ENCODE results near the gene VKORC1.

VKORC1 gene

GRCh38 chr16:31063495-31063842 lies 31.1 kb downstream of the VKORC1 start:
- no peak for DNase-seq (ENCODE audit: low spot score)

DNA sequence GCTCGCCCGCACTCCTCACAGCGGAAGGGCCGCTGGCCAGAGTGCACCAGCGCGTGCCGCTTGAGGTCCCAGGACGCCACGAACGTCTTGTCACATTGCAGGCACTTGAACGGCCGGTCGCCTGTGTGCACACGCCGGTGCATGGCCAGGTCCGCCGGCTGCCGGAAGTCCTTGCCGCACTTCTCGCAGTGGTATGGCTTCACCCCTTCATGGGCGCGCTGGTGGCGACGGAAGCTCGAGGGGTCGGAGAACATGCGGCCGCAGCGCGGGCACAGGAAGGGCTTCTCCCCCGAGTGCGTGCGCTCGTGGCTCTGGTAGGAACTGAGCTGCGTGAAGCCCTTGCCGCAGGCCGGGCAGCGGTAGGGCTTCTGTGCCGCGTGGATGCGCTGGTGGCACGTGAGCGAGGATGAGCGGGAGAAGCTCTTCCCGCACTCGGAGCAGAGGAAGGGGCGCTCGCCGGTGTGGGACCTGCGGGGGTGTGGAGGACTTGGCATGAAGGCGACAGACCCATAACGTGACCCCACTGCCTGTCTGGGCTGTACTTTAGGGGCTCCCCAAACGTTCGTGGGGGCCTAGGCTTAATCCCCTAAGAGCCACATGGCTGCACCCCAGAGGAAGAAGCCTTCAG lies 32.7 kb downstream of the VKORC1 start:
- no peak for DNase-seq (ENCODE audit: low spot score)

- no peak for DNase-seq (ENCODE audit: low spot score)
Measured at GRCh38 chr16:31061126-31061812, 33.3 kb downstream of the VKORC1 start.

DNA sequence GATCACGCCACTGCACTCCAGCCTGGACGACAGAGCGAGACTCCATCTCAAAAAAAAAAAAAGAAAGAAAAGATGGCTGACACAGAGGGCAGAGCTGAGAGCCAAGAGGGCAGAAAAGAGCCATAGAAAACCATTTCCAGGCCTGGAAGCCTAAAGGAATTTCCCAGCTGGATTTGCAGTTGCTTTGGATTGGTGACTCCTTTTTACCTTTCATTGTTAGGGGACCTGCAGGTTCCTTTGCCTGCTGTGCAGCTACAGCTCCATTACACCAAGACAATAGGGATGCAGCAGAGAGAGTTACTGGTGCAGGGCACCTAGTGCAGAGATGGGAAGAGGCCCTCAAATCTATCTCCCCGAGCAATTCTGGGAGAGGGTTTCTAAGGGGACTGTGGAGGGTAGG lies 39.0 kb downstream of the VKORC1 start:
- no peak for DNase-seq (ENCODE audit: low spot score)

DNA sequence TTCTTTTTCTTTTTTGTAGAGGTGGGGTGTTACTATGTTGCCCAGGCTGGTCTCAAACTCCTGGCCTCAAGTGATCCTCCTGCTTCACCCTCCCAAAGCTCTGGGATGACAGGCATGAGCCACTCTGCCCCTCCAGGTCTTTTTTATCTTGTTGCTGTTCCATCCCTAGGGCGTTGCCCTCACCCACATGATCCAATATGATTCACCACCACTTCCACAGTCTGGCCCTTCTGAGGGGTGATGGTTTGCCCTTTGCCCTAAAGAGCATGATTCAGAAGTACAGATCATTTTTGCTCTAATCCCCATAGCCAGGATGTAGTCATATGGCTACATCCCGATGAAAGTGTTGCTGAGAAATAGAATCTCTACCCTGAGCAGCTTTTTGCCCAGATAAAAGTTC lies 42.5 kb downstream of the VKORC1 start:
- DNase-seq (ENCODE audit: low spot score) = no peak

DNA sequence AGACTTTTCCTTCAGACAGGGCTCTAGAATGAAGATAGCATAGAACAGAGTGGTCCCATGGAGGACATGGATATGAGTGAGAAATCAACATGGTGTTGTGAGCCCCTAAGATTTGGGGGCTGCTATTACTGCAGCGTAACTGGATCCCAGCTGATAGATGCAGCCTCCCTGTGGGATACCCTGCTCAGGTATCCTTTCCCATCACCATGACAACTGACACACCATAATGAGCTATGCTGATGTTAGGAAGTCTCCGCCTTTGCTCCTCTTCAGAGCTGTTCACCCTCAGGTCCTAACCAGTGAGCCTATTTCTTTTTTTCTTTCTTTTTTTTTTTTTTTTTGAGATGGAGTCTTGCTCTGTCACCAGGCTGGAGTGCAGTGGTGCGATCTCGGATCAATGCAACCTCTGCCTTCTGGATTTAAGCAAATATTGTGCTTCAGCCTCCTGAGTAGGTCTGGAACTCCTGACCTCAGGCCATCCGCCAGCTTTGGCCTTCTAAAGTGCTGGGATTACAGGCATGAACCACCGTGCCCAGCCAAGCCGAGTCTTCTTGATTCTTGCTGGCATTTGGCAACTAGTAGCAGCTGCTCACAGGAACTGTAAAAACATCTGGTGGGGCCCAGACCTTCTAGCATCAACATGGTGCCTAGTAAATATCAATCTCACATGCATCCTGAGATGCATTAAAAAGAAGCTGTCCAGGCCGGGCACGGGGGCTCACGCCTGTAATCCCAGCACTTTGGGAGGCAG lies 44.1 kb downstream of the VKORC1 start:
- no peak for DNase-seq (ENCODE audit: low spot score)

DNA sequence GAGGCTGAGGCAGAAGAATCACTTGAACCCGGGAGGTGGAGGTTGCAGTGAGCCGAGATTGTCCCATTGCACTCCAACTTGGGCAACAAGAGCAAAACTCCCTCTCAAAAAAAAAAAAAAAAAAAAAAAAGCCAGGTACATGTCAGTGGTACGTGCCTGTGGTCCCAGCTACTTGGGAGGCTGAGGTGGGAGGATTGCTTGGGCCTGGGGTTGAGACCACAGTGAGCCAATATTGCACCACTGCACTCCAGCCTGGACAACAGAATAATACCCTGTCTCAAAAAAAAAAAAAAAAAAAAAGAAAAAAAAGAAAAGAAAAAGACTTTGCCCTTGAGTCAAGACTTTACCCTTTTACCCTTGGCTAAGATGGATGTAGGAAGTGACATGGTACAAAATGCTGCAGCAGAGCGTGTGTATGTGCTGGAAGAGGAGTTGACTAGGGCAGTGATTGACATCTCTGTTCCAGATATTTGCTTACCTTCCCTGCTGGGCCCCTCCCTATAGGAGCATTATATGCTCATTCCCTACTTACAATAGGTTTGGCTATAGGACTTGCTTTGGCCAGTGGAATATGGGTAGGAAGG lies 50.6 kb downstream of the VKORC1 start:
- DNase-seq (ENCODE audit: low spot score) = no peak

GRCh38 chr16:31043352-31043751 lies 51.2 kb downstream of the VKORC1 start:
- DNase-seq (ENCODE audit: low spot score) = no peak

DNA sequence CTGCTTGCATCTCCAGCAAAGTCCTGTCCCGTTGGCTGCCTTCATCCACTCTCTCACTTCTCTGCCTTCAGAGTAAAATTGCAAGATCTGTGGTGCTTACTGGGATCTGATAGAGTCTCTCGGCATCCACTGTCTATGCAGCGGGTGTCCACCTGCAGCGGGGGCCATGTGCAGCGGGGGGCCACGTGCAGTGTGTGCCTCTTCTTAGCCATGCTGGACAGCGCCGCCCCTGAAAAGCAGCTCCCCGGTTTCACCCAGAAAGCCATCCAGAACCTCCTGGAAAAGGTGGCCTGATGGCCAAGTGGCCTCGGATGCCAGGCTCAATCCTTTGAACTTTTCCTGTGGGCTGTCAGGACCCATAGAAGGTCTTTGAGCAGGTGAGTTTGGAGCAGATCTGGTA lies 51.7 kb downstream of the VKORC1 start:
- DNase-seq (ENCODE audit: low spot score) = no peak

Data from ecto neural progenitor cell (in vitro differentiated cells).